ENCODE data around the gene TNFRSF1B.

DNA sequence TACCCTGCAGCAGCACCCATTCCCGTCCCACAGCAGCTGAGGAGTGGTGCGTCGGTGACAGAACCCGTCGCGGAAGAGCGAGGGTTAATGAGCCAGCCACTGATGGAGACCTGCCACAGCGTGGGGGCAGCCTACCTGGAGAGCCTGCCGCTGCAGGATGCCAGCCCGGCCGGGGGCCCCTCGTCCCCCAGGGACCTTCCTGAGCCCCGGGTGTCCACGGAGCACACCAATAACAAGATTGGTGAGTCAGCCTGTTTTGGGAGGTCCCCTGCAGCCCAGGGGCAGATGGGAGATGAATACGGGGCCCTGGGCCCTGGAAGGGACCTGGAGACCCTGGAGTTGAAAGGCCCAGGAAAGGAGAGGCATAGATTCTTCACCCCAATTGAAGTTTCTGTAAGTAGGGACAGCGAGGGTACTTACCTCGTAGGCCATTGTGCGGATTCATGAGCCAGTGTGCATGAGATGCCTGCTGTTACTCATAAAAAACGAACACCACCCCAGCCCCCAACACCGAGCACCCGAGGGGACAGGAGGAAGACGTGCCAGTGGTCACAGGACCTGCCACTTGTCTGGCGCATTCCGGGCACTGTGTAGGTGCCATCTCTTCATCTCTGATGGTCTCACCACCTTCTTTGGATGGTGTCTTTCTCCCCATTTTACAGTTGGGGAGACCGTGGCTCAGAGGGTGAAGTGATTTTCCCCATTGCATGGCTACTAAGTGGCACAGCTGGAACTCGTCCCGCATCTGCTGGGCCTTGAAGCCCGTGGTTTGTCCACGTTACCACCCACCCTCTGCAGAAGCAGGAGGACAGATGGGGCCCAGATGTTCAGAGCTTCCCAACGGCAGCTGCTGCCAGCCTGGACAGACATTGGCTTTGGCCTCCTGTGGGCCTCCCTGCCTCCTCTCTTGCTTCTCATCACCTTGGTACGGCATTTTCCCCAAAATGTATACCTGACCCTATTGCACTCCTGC lies 28.3 kb upstream of the TNFRSF1B start:
- TF ChIP-seq POLR2A (IDR thresholded peaks at IDR 0.05) = no peak
- TF ChIP-seq, protein P1, sequence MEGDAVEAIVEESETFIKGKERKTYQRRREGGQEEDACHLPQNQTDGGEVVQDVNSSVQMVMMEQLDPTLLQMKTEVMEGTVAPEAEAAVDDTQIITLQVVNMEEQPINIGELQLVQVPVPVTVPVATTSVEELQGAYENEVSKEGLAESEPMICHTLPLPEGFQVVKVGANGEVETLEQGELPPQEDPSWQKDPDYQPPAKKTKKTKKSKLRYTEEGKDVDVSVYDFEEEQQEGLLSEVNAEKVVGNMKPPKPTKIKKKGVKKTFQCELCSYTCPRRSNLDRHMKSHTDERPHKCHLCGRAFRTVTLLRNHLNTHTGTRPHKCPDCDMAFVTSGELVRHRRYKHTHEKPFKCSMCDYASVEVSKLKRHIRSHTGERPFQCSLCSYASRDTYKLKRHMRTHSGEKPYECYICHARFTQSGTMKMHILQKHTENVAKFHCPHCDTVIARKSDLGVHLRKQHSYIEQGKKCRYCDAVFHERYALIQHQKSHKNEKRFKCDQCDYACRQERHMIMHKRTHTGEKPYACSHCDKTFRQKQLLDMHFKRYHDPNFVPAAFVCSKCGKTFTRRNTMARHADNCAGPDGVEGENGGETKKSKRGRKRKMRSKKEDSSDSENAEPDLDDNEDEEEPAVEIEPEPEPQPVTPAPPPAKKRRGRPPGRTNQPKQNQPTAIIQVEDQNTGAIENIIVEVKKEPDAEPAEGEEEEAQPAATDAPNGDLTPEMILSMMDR (IDR thresholded peaks at IDR 0.05) = no peak

Data from uterus (tissue), 2 donors.